ENCODE data around the gene MED25.

Gene MED25

GRCh38 chr19:49858088-49858985 is 40.2 kb downstream of the MED25 start:
- no peak for DNase-seq (ENCODE audit: low read depth)

DNA sequence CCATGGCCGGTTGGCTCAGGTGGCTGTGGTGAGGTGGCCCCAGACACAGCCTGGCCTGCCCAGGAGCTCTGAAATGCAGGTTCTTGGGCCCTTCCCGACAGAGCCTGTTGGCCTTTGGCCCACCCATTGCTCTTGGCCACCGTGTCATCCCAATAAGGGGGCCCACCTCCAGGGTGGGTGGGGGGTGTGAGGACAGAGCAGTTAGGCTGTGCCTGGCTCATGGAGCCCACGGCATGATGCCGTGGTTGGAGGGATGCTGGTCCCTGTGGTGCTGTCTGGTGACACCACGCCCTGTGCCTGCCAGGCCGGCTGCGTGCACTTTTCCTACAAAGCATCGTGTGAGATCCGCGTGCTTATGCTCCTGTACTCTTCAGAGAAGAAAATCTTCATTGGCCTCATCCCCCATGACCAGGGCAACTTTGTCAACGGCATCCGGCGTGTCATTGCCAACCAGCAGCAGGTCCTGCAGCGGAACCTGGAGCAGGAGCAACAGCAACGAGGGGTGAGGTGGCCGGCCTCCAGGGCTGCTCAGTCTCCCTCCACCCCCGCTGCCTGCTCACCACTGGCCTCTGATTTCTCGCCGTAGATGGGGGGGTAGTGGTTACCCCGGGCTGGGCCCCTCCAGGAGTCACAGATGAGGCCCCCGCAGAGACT is 41.7 kb downstream of the MED25 start:
- DNase-seq (ENCODE audit: low read depth), result no peak

DNA sequence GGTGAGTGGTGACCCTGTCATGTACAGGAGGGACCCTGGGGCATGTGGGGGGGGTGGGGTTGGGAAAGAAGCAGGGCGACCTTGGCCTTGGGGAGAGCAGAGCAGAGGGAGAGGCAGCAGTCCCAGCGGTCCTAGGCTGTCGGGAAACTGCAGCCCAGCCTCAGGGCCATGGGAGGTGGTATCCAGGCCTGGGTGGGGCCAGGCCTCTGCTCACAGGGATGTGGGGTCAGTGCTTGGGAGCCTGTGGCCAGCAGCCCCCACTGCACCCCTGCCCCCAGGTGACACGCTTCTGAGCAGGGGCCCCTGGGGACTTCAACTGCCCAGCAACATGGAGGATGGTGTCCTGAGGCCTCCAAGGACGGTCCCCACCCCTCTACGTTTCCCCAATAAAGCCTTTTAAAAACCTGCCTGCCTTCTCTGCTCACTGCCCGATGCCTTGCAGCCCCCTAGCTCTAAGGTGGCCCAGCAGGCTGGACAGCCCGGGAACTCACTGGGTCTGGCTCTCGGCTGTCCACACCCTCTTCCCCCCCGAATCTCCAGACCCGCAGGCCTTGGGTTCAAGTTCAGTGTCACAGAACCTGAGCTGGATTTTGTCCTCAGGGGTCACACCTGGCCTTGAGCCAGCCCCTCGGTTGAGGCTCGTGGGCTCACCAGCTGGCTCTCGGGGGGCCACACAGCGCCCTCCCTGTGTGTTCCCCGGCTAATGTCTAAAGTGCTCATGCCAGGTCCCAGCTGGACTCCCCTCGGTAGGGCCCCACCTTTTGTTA is 42.4 kb downstream of the MED25 start:
- DNase-seq (ENCODE audit: low read depth), result no peak

- DNase-seq (ENCODE audit: low read depth), result no peak
Observed at GRCh38 chr19:49861107-49861506, 43.0 kb downstream of the MED25 start.

DNA sequence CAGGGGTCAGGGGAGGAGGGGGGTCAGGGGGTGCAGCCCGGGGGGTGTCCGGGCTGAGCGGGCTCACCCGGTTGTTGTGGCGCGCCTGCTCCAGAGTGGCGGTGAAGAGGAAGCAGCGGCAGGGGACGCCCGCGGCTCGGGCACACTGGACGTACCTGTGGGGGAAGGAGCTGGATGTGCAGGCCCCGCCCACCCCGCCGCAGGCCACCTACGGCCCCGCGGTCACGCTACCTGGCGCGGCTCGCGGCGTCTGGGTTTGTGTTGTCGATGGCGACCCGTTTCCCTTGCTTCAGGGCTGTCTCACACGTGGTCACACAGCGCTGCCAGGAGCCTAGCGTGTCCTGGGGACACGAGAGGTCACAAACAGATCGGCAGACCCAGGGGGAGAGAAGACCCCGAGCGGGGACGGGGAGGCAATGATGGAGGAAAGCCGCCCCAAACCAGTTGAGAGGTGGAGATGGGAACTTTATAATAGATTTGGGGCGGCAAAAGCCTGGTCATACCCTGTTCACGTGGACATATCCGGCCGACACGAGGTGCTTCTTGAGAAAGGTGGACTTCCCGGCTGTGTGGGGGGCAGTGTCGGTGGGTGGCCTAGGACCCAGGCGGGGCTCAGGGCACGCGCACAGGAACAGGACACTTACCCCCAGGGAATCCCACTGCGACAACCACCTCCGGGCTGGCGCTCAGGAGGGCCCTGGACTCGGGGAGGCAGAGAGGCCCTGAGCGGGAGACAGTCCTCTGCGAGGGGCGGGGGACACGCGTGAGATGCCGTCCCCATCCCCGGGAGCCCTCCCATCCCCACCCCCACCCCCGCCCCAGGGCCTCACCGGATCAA is 43.7 kb downstream of the MED25 start:
- no peak for DNase-seq (ENCODE audit: low read depth)

DNA sequence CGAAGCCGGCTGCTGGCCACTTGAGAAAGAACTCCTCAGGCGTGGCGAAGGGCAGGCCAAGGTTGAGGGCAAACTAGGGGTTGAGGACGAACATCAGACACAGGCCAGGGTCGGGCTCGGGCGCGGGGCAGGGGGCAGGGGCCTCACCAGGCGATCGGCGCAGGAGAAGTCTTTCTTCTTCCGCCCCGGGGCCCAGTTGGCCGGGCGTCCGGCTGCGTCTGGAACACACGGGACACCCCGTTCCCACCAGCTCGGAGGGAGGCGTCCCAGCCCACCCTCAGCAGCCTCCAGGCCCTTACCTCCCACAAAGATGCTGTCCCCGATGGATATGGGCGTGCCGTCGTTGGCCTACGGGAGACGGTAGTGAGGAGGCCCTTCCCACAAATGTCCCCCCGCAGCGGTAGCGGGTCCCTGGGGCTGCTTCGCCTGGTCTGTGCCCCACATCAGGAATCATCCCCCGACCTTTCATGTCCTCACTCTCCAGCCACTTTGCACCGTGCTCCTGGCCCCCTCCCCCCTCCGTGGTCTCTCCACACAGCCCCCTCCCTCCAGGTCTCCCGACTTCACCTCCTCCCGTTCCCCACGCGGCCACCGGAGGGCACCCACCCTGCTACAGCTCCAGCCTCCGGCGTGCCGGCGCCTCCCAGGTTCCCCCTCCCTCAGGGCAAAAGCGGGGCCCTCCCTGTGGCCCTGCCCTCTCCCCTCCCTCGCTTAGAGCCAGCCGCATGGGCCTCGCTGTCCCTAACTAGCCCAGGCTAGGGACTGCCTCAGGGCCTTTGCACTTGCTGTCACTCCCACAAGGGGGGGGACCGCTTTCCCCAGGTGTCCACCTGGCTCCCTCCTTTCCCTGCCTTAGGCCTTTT is 44.5 kb downstream of the MED25 start:
- no peak for DNase-seq (ENCODE audit: low read depth)

DNA sequence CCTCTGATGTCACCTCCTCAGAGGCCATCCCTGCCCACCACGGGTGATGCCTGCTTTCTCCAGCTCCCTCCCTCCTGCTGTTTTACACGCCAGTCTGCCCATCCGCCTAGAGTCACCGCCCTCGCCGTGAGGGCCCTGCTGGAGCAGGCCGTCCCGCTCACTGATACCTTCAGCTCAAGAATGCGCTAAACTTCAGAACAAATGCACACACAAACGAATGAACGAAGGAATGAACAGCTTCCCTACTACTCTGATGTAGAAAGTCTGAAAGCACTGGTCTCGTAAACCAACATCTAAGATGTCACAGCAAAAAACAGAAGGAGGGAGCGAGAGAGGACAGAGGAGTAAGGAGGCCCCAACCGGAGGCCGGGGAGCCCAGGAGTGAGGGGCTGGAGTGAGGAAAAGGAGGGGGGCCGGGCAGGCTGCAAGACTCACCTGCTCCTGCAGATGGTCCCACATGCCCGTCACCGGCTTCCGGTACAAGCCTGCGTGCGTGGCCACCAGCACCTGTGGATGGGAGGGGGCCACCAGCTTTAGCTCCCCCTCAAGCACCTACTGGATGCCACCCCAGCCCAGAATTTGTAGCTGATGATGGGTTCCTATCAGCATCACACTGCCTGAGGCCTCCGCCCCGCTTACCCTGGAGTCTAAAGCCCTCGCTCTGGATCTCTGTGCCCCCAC is 45.3 kb downstream of the MED25 start:
- no peak for DNase-seq (ENCODE audit: low read depth)

DNA sequence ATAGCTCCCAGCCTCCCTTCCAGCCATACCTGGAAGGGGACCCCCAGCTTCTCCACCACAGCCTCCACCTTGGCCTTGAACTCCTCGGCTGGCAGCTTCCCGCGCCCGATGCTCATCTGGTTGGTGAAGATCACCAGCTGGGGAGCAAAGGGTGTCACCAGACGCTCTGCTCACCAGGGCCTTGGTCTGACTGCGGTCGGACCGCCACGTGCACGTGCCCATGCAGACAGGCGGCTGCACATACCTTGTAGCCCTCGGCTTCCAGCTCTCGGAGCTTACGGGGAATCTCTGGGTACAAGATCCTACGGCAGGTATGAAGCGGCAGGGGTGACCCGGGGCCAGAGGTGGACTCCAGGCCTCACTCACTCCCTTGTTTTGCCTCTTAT is 45.8 kb downstream of the MED25 start:
- no peak for DNase-seq (ENCODE audit: low read depth)

GRCh38 chr19:49864890-49865289 is 46.8 kb downstream of the MED25 start:
- DNase-seq (ENCODE audit: low read depth), result no peak

DNA sequence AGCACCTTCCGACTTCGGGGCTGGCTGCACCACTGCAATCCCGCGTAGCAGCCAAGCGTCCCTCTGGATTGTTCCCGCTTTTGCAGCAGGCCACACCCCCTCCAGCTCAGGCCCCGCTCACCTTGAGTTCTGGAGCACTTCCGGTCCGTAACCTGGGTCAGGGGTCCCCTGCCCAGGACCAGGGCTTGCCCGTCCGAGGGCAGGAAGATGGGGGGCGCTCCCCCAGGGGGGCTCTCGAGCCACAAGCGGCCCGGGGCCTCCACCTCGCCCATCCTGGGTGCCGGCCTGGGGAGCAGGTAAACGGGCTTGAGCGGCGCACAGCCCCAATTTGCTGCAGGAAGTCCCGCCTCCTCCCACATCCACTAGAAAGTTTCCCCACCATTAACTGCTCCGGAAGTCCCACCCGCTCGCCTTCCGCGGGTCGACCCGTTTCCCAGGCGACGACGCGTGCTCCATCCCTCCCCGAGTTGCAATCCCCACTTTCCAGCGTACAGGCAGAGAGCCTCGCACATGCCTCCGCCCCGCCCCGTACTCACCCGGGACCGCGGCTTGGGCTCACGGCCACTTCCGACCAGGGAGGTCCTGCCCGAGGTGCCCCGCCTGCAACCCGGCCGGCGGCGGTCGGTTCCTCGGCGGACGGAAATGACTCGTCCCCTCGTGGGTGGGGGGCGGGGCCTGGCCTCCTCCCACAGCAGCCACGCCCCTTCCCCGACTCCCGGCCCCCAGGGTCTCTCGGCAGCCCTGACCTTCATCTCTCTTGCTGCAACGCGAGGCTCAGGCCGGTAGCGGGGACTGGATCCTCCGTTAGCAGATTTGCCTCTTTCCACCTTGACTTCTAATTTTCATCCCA is 49.1 kb downstream of the MED25 start, which contains the start of gene PNKP:
Gene PNKP, minus strand, starts transcription at position 644 of the 850 bp plus-strand sequence. Its CDS starts 372 bp downstream, at position 272.
- peak; percentile 82 for DNase-seq (ENCODE audit: low read depth)

- no peak for DNase-seq (ENCODE audit: low read depth)
Observed at GRCh38 chr19:49869009-49869483, 51.0 kb downstream of the MED25 start.

GRCh38 chr19:49869484-49870308 is 51.6 kb downstream of the MED25 start:
- DNase-seq (ENCODE audit: low read depth), result peak; percentile 76

DNA sequence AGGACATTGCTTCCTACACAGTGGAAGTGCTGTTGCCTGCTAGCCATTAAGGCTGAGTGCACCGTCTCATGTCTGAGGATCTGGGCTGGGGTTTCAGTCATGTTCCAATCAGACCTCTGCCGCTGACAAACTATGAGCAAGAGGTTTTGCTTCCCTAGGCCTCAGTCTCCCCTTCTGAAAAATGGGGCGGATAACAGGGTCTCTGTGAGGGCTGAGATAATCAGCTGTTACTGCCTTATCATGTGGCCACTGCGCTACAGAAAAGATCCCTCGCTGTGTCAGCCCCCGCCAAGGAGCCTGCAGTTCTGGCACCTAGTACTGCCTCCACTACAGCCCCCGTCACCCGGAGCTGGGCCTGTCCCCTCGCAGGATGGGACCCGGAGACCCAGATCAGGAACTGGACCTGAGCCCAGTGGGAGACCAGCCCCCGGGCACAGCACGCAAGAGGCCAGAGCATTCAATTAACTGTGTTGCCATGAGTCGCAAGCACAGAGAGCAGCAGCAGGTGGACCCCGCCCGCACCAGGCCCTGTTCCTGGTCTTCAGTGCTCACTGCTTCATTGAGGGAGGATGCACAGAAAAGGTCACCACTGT is 52.3 kb downstream of the MED25 start:
- DNase-seq (ENCODE audit: low read depth), result no peak

DNA sequence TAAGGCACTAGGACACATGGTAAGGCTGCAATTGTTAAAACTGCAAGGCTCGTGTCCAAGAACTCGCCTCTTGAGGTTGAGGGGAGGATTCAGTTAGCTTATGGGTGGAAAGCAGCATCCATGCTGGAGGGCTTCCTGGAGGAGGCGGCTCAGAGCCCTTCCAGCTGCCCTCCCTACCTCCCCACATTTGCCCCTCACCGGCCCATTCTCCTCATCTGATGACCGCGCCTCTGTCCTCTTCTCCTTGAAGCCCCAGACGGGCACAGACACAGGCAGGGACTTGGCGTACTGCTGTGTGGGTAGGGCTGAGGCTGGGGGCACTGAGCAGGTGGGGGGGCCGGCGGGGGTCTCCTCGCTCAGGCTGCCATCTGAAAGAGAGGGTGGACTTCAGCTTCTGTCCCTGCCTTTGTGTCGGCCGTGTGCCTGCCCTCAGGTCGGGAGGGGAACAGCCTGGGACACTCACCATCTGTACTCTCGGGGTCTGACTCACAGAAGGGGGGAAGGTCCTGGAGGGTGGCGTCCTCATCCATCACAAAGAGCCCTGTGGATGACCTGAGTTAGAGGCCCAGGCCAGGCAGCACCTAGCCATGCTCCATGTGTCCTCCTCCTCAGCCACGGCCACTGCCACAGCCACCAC is 53.4 kb downstream of the MED25 start:
- no peak for DNase-seq (ENCODE audit: low read depth)

GRCh38 chr19:49872245-49873128 is 54.4 kb downstream of the MED25 start:
- DNase-seq (ENCODE audit: low read depth), result no peak

DNA sequence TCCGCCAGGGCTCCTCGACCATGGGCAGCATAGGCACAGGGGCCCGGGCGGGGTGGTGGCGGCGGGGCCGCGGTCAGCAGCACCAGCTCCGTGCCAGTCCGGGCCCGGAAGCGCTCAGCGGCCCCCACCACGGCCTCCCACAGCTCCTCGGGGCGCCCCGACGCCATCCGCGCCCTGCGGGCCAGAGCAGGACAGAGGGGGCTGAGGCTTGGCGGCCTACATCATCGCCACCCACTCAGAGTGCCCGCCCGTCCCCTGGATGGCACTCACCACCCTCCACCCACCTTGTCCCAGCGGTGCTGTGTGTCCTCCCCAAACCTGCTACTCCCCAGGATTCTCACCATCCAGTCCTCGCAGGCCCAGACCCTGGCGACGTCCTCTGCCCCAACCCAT is 55.0 kb downstream of the MED25 start:
- DNase-seq (ENCODE audit: low read depth), result no peak
